ENCODE measurements around the gene HOXA2. TPM values are rescaled to one million over a fixed set of nuclear protein-coding genes. Genes with fewer than 3 reads are reported as not detected.

HOXA2 gene
- total and polyA plus RNA-seq, 12 donors, result 0.41 to 5.7 (median 1.2) TPM; not detected in 1

GRCh38 chr7:27106901-27107240, 4.4 kb upstream of the HOXA2 start:
- TF ChIP-seq POLR2A (IDR thresholded peaks at IDR 0.05) (no peak), CTCF (IDR thresholded peaks at IDR 0.05) (no peak)
- WGBS, 4 donors, result 65 to 77% (median 70%) methylated on average over 14 of the region's 14 CpGs
- Histone ChIP-seq H3K4me1 (replicated peaks in 1 of 2) (peaks cover 0 to 22% of the 10 kb centered on the region in 2 donors), H3K27ac (peak overlapping the region in 4 of 5 donors; percentile 58 to 92 (median 75)), H3K36me3 (replicated peaks in 1 of 2) (no peaks in the 10 kb centered on the region), H3K9me3 (replicated peaks in 1 of 3) (no peaks in the 10 kb centered on the region), H3K27me3 (no peaks in the 10 kb centered on the region), H3K4me3 (peak overlapping the region in 1 of 4 donors; percentile 44)
- intact Hi-C loops (cut with DNase I), result loop anchor here in 1 of 2 donors (10.0 kb wide), 1 partner anchor 242 kb away; the partner anchor contains the start of gene SKAP2
- no peak for DNase-seq

GRCh38 chr7:27106181-27106900, 3.9 kb upstream of the HOXA2 start:
- 59 to 81% (median 70%) methylated on average over 23 to 44 of the region's 44 CpGs for WGBS, 4 donors
- intact Hi-C loops (cut with DNase I), result loop anchor here in 1 of 2 donors (10.0 kb wide), 1 partner anchor 242 kb away; the partner anchor contains the start of gene SKAP2
- Histone ChIP-seq H3K4me1 (replicated peaks in 1 of 2) (peaks cover 0 to 23% of the 10 kb centered on the region in 2 donors), H3K27ac (peak overlapping the region in 4 of 5 donors; percentile 58 to 92 (median 75)), H3K4me3 (peak overlapping the region in 1 of 4 donors; percentile 44), H3K9me3 (replicated peaks in 1 of 3) (no peaks in the 10 kb centered on the region), H3K36me3 (replicated peaks in 1 of 2) (no peaks in the 10 kb centered on the region), H3K27me3 (no peaks in the 10 kb centered on the region)
- peak in 1 of 7 donors; percentile 26 for DNase-seq
- TF ChIP-seq CTCF (IDR thresholded peaks at IDR 0.05) (no peak), POLR2A (IDR thresholded peaks at IDR 0.05) (no peak)

DNA sequence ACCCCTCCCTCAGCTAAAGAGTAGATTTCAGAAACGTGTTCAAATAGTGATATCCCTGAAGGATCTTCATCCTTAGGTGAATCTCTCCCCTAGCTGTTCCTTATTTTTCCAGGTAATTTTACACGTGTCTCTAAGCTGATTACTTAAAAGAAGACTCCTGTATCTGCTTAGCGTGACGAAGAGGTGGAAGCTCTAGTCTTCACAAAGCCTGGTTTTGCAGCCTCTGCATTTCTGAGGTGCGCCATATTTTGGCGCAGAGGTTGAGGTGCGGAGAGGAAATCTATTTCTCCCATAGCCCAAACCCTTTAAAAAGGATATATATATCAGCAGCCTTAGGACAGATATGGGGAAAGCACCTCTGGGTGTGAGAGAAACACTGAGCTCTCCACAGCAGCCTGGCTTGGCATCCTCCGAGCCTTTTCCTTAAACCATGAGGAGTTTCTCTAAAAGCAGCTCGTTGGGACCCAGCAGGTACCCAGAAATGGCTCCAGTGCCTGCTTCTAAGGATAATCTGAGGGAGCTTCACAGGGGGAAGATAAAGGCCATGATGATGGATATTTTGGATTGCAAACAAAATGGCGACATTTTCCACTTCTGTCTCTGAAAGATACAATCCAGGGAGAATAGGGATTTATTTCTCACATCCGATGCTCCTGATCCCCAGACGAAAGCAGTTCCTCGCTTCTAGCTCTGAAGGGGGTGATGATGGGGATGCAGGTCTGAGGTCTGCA, 3.0 kb upstream of the HOXA2 start:
- no peaks in the 10 kb centered on the region for H3K9me3 ChIP-seq (replicated peaks in 1 of 3)
- 79 to 86% (median 85%) methylated on average over 12 to 13 of the region's 13 CpGs for WGBS, 4 donors
- intact Hi-C loops (cut with DNase I), result loop anchor here in 1 of 2 donors (10.0 kb wide), 1 partner anchor 241 kb away; the partner anchor contains the start of gene SKAP2
- H3K4me1 ChIP-seq (replicated peaks in 1 of 2), result peaks cover 0 to 18% of the 10 kb centered on the region in 2 donors
- no peaks in the 10 kb centered on the region for H3K36me3 ChIP-seq (replicated peaks in 1 of 2)
- no peak for DNase-seq
- no peaks in the 10 kb centered on the region for H3K27me3 ChIP-seq
- peak overlapping the region in 4 of 5 donors; percentile 7 to 92 (median 60) for H3K27ac ChIP-seq
- TF ChIP-seq CTCF (IDR thresholded peaks at IDR 0.05) (no peak), POLR2A (IDR thresholded peaks at IDR 0.05) (no peak)
- no peak overlapping the region for H3K4me3 ChIP-seq

Data from adrenal gland (tissue), 12 donors.